WERI-Rb-1 (cell line): ENCODE results near the gene ODF4.
"Not testable (repeated sequence)": the region's sequence is repeated elsewhere in the genome, so short reads cannot be mapped to it uniquely, and the experiment has no call there.

Experiments used
- DNase-seq: peaks from one replicate; pipeline ENCODE4 v3.0.0-alpha.2; 2020
- H3K27ac ChIP-seq: fragments of 250-450 bp; sonication (Bioruptor Pico); 2 replicates; pipeline ENCODE4 v1.5.1; 2020; ENCODE audit warnings: mild to moderate bottlenecking, moderate library complexity
- H3K27me3 ChIP-seq: fragments of 250-450 bp; sonication (Bioruptor Pico); 2 replicates; pipeline ENCODE4 v1.5.1; 2021; ENCODE audit warnings: mild to moderate bottlenecking, low read depth, moderate library complexity; ENCODE audit not compliant: insufficient read depth, severe bottlenecking
- H3K36me3 ChIP-seq: fragments of 250-450 bp; sonication (Bioruptor Pico); 2 replicates; pipeline ENCODE4 v1.5.1; 2020; ENCODE audit warnings: mild to moderate bottlenecking, moderate library complexity
- H3K4me3 ChIP-seq: 2 replicates; pipeline ENCODE4 v1.5.1; 2011; ENCODE audit warnings: low read depth, mild to moderate bottlenecking, control low read depth, low read length
- H3K9me3 ChIP-seq: fragments of 250-450 bp; sonication (Bioruptor Pico); 2 replicates; pipeline ENCODE4 v1.5.1; 2021; ENCODE audit warnings: mild to moderate bottlenecking, moderate library complexity; ENCODE audit not compliant: severe bottlenecking
- TF ChIP-seq, protein P1 (sequence below): IDR thresholded peaks from 2 replicates; pipeline ENCODE4 v1.5.1; 2011; ENCODE audit warnings: low read depth, mild to moderate bottlenecking, control low read depth, inconsistent platforms, low read length

ODF4 gene

DNA sequence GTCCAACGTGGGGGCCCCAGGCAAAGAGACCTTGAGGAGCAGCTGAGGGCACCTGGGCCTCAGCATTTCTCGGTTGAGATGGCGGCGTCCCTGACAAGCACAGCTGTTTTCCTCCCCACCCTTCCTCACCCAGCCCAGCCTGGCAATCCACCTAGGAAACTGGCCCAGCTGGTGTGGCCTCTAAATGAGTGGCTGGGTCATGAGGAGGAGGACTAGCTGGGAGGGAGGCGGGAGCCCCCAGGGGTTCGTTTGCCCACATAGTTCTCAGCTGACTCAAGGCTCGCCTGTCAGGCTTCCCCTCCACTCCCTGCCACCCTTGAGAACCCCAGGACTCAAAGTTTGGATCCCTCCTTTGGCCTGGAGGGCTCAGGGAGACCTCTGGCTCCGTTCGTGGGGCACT, 52.1 kb downstream of the ODF4 start:
- H3K36me3 ChIP-seq: no peaks in the 10 kb centered on the region
- TF ChIP-seq, protein P1, sequence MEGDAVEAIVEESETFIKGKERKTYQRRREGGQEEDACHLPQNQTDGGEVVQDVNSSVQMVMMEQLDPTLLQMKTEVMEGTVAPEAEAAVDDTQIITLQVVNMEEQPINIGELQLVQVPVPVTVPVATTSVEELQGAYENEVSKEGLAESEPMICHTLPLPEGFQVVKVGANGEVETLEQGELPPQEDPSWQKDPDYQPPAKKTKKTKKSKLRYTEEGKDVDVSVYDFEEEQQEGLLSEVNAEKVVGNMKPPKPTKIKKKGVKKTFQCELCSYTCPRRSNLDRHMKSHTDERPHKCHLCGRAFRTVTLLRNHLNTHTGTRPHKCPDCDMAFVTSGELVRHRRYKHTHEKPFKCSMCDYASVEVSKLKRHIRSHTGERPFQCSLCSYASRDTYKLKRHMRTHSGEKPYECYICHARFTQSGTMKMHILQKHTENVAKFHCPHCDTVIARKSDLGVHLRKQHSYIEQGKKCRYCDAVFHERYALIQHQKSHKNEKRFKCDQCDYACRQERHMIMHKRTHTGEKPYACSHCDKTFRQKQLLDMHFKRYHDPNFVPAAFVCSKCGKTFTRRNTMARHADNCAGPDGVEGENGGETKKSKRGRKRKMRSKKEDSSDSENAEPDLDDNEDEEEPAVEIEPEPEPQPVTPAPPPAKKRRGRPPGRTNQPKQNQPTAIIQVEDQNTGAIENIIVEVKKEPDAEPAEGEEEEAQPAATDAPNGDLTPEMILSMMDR: no peak
- no peak for DNase-seq
- no peak overlapping the region for H3K27ac ChIP-seq
- H3K4me3 ChIP-seq: no peak overlapping the region
- no peaks in the 10 kb centered on the region for H3K27me3 ChIP-seq
- H3K9me3 ChIP-seq: no peaks in the 10 kb centered on the region

- H3K4me3 ChIP-seq: no peak overlapping the region
- no peaks in the 10 kb centered on the region for H3K27me3 ChIP-seq
- no peaks in the 10 kb centered on the region for H3K36me3 ChIP-seq
- no peak for DNase-seq
- TF ChIP-seq, protein P1: no peak
- no peak overlapping the region for H3K27ac ChIP-seq
- no peaks in the 10 kb centered on the region for H3K9me3 ChIP-seq
Observed at GRCh38 chr17:8392274-8392673, 52.6 kb downstream of the ODF4 start.

DNA sequence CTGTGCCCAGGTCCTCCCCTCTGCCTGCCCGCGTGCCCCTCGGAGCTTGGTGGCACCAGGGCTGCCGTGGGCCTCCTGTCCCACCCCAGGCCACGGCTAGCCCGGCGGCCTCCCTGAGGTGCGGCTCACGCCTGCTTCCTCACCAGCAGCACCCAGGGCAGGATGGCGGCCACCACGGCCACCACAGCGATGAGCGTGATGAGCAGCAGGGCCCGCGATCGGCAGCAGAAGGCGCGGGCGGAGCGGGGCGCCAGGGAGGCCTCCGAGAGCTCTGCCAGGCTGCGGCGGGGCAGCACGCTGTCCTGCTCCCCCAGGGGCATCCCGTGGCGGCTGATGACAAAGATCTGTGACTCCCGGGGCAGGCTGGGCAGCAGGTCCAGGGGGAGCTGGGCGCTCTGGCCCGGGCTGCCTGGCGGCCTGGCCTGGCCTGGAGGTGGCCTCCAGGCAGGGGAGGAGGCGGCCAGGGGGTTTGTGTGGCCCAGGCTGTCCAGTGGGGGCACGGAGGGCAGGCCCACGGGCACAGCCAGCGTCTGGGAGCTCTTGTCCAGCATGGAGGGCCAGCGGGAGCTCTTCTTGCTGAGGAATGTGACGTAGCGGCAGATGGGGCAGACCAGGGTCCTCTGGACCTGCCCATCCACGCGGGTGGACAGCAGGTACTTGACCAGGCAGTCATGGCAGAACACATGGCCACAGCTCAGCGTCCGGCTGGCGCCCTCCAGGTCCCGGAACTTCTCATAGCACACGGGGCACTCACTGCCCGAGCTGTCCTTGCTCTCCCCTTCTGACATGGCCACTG, 53.2 kb downstream of the ODF4 start:
- H3K27ac ChIP-seq: no peak overlapping the region
- H3K4me3 ChIP-seq: no peak overlapping the region
- H3K36me3 ChIP-seq: no peaks in the 10 kb centered on the region
- H3K27me3 ChIP-seq: no peaks in the 10 kb centered on the region
- H3K9me3 ChIP-seq: no peaks in the 10 kb centered on the region
- TF ChIP-seq, protein P1: no peak
- DNase-seq: no peak

- Histone ChIP-seq H3K9me3 (no peaks in the 10 kb centered on the region), H3K27me3 (no peaks in the 10 kb centered on the region), H3K4me3 (no peak overlapping the region), H3K36me3 (no peaks in the 10 kb centered on the region), H3K27ac (no peak overlapping the region)
- DNase-seq: no peak
- TF ChIP-seq, protein P1: no peak
Observed at GRCh38 chr17:8393470-8394231, 54.0 kb downstream of the ODF4 start.

DNA sequence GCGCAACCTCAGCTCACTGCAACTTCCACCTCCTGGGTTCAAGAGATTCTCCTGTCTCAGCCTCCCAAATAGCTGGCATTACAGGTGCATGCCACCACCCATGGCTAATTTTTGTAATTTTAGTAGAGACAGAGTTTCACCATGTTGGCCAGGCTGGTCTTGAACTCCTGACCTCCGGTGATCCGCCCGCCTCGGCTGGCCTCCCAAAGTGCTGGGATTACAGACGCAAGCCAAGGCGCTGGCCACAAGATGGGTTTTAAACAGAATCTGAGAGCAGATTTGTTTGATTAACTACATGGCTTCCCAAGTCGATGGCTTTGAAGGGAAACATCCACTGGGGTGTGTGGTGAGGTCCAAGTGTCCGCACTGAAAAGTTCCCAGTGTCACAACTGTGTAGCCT, 54.9 kb downstream of the ODF4 start:
- DNase-seq, H3K36me3 ChIP-seq, H3K9me3 ChIP-seq, H3K4me3 ChIP-seq, H3K27ac ChIP-seq, H3K27me3 ChIP-seq: not testable (repeated sequence)
